ENCODE data around the gene ANKS1A. TPM values are rescaled to one million over a fixed set of nuclear protein-coding genes. Genes with fewer than 3 reads are reported as not detected.

ANKS1A gene
- total RNA-seq, 1 donor from 2014 or later, result 35.1 TPM

DNA sequence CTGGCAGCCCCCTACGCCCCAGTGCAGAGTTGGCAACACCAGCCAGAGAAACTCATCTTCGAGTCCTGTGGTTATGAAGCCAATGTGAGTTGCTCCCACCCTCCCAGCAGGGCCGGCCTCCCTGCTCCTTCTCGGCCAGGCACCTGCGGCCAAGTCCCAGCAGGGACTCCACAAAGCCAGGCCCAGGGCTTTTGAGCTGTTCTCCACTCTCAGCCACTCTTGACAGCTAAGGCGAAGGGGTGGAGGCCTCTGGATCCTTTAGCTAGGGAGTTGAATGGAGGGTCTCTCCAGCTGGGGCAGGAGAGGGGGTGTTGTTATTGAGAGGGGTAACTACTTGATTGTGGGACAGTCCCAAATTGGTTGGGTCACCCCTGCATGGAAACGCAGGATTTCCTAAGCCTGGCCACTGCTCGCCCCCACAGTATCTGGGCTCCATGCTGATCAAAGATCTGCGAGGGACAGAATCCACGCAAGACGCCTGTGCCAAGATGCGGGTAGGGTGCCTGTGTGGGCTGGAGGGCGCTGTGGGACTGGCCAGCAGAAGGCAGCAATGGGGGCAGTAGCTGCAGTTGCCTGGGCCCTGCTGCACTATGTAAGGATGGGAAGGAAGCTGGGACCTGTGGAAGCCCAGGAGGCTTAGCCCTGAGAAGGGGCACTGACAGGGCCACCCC lies 193.8 kb downstream of the ANKS1A start:
- DNase-seq (ENCODE audit: low read depth in 2 of 2), result no peak

DNA sequence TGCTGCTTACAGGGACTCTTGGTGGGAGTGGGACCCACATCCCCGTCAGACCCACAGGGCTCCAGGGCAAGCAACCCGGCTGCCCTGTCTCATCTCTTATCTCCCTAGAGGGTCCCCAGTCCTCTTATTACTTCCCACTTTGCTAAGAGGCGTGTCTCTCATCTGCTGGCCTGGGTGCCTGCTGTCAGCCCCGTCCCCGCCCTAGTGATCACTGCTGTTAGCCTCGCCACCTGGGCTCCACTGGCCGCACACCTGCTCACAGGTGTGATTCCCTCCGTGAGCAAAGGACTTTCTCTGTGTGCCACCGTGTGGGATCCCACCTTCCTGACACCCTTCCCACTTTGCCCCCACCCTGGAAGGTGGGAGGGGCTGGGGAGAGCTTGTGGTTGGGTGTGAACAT lies 194.5 kb downstream of the ANKS1A start:
- DNase-seq (ENCODE audit: low read depth in 2 of 2), result no peak

DNA sequence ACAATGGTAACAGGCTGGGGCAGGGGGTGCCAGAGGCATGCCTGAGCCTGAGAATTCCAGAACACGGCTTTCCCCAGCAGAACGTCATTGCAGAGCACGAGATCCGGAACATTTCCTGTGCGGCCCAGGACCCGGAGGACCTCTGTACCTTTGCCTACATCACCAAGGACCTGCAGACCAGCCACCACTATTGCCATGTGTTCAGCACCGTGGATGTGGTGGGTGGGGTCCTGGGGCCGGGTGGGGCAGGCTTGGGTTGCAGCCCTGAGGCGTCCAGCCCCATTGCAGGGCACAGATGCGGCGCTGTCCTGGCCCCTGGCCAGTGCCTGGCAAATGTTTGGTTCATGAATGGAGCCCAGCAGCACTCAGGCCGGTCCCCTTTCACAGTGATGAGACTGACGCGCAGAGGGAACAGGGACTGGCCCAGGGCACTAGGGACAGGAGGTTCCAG lies 195.0 kb downstream of the ANKS1A start:
- DNase-seq (ENCODE audit: low read depth in 2 of 2), result peak in 1 of 2 donors; percentile 73

DNA sequence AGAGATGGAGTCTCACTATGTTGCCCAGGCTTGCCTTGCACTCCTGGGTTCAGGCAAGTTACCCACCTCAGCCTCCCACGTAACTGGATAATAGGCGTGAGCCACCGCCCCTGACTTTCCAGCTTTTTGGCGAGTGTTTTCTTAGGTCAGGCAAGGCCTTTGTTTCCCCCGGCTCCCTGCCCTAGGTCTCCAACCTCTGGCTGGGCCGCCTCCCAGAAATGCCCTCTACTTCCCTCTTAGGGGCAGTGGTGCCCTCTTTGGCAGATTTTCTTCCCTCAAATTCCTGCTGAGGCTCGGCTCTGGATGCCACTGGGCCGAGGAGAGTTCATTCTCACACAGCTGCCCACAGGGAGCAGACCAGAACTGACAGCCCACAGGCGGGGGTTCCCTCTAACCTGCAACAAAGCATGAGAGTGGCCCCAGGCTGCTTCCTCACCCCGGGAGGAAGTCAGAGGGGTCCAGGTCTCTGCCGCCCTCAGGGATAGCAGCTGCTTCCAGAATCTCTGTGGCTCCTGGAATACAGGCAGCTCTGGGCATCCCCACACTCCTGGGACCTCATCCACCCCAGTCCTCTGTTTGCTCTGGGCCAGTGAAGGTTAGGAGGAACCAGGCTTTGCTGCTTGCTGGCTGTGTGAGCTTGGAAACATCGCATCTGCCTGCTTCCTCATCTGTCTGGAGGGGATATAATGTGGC lies 195.6 kb downstream of the ANKS1A start:
- DNase-seq (ENCODE audit: low read depth in 2 of 2), result no peak

DNA sequence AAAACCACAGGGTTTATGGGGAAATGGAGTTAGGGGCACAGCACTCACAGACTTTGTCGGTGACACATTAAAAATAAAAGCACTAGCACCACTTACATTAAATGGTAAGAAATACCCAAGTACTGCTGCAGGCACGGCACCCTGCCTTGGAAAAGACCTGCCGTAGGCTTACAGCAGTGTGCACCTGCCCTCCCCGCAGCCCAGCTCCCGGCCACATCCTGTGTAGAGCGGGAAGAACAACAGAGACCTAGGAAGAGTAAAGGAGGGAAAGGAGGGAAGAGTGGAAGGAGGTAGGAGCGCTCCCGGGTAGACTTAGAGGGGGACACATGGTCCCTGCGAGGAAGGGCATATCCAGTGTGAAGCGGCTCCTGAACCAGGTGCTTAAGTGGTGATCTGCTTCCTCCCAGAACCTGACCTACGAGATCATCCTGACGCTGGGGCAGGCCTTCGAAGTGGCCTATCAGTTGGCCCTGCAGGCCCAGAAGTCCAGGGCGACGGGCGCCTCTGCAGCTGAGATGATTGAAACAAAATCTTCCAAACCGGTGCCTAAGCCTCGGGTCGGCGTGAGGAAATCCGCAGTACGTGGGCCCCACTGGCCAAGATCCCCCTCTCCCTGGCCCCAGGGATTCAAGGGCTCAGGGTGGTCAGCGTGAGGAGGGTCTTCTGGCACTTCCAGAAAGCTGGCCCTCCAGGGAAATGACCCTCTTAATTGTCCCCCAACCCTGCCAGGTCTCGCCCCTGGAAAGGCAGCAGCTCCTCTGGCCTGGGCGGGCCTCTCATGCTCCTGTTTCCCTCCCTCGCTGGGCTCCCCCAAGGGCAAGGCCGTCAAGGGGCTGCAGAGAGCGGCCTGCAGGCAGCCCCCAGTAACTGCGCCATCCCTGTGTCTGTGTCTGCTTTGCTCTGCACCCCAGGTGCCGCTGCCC lies 196.6 kb downstream of the ANKS1A start:
- no peak for DNase-seq (ENCODE audit: low read depth in 2 of 2)

DNA sequence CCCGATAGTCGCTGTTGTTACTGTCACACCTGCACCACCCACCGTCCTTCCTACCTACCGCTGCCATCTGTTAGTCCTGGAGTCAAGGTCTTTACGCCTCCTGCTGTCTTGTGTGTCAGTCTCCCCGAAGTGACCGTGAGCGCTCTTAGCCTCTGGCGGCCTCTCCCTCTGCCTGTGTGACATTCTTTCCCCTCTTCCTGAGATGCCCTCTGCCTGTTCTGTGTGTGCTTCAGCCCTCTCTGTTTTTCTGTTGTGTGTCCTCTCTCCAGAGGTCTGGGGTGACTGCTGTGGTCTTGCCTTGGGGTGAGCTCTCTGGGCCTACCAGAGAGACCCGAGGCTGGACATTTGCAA lies 197.2 kb downstream of the ANKS1A start:
- DNase-seq (ENCODE audit: low read depth in 2 of 2), result no peak

DNA sequence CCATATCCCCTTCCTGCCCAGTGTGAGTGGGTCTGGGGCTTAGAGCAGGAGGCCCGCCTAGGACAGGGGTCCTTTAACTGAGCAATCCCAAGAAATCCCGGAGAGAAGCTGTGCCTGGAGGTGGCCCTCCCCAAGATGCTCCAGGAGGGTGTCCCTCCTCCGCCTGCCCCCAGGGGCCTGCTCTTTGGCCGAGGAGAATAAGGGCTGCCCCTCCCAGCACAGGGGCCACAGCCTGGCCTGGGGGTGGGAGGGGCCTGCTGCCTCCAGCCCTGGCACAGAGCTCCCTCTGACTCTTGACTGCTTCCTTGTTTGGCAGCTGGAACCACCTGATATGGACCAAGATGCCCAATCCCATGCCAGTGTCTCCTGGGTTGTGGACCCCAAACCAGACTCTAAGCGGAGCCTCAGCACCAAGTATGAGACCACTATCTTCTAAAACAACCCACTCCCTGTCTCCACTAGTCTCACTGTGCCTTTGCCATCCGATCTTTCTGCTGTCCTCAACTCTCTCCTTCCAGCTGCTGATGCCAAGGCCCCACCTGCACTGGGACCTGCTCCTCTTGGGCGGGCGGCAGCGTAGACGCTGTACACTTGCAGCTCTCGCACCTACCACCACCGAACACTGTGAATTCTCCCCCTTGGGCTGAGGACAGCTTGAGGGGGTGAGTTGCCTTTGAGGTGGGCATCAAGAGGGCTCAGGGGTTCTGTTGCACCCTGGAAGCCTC lies 197.7 kb downstream of the ANKS1A start:
- DNase-seq (ENCODE audit: low read depth in 2 of 2), result no peak

DNA sequence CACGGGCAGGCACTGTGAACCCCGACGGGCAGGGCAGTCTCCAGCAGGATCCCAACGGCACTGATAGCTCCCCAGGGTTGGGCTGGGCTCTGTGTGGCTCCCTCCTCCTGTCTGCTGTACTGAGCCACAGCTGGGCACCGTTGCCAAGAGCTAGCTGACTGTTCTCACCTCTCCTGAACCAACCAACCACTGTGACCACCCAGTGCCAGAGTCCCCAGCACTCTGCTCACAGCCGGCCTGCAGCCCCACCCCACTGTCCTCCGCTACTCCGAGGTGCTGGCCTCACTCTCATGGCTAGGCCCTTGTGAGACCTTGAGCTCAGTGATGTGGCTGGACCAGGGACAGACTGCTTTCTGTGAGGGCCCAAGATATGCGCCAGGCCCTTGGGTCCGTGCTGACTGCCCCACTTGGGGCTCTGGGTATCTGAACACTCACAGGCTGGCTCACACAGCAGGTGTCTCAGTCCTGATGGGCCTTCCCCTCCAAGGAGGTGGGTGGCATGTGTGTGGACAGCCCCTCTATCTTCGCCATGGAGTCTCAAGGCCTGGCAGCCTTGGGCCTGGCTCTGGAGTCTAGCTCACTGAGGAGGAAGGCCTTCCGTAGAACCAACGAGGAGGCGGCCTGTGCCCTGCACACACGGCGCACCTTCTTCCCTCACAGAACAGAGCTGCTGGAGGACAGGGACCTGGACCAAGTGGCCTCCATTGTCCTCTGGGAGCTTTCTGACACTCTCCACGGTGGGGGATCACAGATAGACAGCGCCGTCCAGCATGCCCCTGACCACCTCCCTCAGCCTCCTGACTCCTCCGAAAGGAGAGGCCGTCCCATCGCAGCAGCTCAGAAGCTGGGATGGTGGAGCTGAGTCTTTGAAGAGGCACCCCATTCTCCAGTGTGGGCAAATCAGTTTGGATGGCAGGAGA lies 198.6 kb downstream of the ANKS1A start:
- DNase-seq (ENCODE audit: low read depth in 2 of 2), result no peak

DNA sequence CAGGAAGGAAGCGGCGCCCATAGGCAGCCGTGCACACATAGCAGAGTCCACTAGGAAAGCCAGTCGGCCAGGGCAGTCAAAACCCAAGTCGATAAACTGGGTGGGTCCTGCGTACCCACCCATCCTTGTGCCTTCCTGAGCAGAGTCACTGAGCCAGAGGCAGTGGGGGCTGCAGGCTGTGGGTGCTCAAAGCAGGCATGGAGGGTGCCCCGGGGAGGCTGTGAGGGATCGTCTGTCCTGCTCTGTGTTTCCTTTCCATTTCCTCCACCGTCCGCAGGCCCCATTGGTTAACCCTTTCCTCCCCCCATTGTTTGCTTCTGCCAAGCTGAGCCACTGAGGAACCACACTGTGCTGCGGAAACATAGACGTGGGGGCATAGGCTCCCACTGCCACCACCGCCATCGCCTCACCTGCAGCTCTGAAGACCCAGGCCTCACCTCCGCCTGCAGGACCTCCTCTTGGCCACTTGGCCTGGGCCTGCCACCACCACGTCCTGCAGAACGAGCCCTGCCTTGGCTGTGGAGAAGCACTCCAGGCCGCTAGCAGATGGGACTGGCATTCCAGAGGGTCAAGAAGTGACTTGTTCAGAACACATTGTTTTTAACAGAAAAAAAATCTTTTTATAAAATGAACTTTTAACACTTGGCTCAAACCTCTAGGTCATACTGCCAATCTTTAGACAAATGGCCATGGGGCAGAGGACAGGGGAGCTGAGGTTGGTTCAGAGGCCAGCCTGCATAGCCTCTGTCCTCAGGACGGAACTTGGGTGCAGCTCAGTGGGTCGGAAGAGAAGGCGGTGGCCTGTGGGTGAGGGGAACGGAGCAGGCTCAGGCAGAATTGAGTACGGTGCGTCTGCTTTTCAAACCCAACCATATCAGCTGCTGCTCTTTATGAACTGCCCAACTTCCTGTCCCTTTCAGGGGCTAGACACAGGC lies 199.5 kb downstream of the ANKS1A start:
- DNase-seq (ENCODE audit: low read depth in 2 of 2), result no peak

DNA sequence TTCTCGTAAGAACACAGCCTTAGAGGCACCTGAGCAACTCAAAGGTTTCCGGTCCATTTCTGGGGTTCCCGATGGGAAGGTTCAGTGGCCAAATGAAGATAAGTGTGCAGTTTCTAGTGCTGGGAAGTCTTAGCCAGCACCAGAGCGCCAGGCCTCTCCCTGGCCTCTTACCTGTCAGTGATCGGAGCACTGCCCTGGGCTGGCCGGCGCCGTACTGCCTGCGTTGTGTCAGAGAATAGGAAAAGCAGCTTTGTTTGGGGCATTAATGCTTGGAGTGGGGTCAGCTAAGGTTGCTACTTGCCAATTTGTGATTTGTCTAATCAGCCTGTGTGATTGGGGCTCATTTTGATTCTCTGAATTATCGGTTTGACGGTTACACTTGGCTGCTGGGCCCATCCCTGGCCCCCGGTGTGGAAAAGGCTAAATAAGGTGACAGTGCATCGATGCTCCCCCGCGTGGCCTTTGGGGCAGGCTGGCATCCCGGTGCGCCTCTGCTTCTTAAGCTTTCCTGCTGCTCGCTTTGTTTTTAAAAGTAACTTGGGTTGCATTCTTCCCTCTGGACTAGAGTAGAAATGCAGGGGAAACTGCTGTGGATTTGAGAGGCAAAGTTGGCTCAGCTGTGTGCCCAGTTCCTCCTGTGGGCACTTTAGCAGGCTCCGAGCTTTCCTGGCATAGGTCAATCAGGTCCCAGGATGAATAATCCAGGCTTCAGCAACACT lies 200.3 kb downstream of the ANKS1A start:
- DNase-seq (ENCODE audit: low read depth in 2 of 2), result no peak

DNA sequence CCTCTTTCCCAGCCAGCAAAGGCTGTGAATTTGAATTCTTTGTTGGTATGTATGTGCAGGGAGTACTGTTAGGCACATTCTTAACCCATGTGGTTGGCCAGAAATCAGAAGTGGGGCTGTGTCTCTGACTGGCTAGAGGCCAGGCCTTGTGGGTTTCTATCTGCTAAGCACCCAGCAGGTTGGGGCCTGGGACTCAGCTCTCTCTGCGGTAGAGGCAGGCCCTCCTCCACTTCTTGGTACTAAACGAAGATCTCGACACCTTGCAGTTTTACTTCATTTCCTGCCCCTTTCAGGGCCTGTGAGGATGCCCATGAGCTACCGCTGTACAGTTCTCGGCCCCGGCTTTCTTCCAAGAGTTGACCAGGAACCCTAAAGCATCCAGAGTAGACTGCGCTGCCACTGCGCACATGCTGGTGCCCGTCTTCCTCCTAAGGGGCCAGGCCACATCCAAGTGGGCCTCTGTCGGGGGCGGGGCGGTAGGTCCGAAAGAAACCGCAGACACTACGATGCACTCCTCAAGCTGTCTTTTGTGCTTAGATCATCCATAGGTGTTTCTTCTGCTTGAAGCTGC lies 201.0 kb downstream of the ANKS1A start:
- no peak for DNase-seq (ENCODE audit: low read depth in 2 of 2)

DNA sequence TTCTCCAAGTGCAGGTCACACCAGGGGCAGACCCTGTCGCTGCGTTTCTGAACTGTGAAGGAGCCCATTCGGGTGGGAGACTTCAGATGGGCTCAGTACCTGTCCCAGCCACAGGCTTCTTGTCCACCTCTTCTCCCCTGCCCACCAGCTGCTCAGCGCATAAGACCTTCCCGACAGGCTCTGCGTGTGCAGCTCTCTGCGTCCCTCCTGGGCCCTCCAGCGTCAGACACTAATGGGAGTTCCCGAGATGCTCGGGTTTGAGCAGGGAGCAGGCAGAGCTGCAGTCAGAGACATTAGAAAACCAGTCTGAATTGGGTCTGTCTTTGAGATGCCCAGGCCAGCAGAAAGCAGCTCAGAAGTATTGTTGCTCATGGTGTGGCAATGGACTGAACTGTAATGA lies 201.7 kb downstream of the ANKS1A start:
- no peak for DNase-seq (ENCODE audit: low read depth in 2 of 2)

DNA sequence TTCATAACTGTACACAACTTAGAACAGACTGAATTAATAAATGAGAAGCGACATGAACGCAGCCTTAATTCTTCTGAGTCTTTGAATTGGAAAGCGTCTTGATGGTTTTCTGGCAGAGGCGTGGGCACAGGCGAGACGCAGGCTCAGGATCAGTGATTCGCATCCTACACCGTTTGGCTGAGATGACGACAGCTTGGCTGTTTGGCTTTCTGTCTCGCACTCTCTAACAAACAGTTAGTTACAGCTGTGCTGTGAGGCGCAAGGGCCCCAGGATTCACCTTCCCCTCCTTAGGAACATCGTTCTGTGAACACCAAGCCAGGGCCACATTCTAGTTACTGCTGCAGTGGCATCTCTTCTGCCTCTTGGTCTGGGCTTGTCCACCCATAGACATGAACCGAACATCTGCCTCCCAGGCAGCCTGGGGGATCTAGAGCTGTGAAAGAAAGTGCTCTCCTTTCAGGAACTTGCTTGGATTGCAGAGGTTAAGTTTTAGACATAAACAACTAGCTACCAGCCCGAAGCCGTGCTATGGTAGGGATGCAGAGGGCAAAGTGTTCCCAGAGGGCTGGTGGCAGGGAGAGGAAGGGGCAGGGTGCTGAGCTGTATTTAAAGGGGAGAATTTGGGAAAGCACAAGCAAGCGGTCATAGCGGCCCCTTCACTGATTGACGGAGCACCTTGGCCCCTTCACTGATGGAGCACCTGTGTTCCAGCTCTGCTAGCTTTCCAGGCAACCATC lies 202.5 kb downstream of the ANKS1A start:
- no peak for DNase-seq (ENCODE audit: low read depth in 2 of 2)

DNA sequence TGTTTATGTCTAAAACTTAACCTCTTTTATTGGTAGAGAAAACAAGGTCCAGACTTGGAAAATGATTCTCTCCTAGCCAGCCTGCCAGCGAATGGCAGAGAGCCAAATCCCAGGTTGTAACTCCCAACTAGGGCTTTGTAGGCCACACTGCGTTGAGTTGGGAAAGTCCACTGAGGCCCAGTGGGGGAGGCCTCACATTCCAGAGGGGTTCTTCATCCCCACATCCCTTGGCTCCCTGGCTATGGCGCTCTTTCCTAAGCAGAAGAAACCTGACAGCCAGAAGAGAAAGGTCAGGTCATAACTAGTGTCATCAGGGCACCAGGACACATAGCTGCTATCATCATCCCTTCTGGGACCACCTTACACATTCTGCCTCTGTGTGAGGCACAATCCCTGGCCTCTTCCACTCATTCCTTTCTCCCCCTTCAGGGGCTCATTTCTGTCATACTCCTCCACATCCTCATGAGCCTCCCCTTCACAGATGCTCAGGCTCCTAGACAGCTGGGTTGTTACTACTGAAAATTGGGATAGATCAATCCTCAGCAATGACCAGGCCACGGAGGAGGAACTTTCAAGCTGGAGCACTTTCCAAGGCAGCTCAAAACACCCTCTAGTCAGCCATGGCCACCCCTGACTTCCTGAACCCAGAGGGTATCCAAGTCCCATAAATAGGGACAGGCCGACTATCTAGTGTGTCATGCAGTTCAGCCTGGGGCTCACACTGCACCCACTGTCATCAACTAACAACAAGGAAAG lies 203.5 kb downstream of the ANKS1A start:
- peak in 1 of 2 donors; percentile 29 for DNase-seq (ENCODE audit: low read depth in 2 of 2)

DNA sequence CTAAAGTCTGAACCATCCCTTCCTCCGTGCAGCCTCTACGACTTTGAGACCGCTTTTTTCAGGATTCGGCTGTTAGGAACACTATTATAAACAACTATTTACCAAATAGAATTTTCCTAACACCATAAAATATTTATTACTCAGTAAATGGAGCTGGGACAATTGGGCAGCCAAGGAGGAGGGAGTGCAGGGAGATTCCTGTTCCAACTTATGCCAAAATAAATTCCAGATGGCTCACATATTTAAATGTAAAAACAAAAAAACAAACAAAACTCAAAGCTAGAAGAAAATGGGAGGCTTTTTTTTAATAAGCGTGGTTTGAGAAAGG lies 204.0 kb downstream of the ANKS1A start:
- no peak for DNase-seq (ENCODE audit: low read depth in 2 of 2)

DNA sequence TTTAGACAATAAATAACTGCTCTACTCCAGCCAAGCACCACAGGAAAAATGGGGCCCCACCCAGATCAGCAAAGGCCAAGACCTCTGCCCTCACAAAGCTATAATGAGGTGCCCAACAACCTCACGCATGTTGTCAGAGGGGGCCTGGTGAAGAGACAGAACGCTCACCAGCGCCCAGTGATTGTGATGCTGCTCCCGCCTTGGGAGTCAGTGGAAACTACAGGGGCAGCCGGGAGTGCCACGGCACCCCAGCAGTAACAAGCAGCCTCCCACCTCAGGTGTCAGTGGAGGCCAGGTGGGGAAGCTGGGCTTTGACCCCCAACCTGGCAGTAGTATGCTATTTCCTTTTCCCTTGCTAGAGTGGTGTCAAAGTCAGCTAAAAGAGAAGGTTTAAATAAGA lies 204.7 kb downstream of the ANKS1A start:
- DNase-seq (ENCODE audit: low read depth in 2 of 2), result no peak

DNA sequence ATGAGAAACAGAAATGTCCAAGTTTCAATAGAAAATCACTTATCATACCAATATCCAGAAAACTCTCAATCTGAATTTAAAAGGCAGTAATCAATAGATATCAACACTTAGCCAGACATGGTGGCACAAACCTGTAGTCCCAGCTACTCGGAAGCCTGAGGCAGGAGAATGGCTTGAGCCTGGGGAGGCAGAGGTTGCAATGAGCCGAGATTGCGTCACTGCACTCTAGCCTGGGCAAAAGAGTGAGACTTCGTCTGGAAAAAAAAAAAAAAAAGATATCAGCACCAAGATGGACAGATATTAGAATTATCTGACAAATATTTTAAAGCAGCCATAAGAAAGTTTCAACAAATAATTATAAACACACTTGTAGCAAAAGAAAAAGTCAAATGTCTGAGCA lies 205.1 kb downstream of the ANKS1A start:
- no peak for DNase-seq (ENCODE audit: low read depth in 2 of 2)
